Measurements from ENCODE around the gene LRIG2.

- TF ChIP-seq, protein P1, sequence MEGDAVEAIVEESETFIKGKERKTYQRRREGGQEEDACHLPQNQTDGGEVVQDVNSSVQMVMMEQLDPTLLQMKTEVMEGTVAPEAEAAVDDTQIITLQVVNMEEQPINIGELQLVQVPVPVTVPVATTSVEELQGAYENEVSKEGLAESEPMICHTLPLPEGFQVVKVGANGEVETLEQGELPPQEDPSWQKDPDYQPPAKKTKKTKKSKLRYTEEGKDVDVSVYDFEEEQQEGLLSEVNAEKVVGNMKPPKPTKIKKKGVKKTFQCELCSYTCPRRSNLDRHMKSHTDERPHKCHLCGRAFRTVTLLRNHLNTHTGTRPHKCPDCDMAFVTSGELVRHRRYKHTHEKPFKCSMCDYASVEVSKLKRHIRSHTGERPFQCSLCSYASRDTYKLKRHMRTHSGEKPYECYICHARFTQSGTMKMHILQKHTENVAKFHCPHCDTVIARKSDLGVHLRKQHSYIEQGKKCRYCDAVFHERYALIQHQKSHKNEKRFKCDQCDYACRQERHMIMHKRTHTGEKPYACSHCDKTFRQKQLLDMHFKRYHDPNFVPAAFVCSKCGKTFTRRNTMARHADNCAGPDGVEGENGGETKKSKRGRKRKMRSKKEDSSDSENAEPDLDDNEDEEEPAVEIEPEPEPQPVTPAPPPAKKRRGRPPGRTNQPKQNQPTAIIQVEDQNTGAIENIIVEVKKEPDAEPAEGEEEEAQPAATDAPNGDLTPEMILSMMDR (IDR thresholded peaks at IDR 0.05): no peak
- TF ChIP-seq POLR2A (IDR thresholded peaks at IDR 0.05): no peak
Measured at GRCh38 chr1:113136476-113136875, 63.5 kb downstream of the LRIG2 start.

All from lower leg skin (tissue), 3 donors.